Natural killer cell (primary cell): ENCODE measurements around the gene HS6ST3. TPM values are rescaled to one million over a fixed set of nuclear protein-coding genes. Genes with fewer than 3 reads are reported as not detected.

Experiments used
- ATAC-seq, 3 donors: fragments of 150-1000 bp in 2 of 3; fragments of 200-7000 bp in 1 of 3; cut with Tn5 transposase; 1 replicate in 1 of 3; 2 replicates in 2 of 3; pipeline ENCODE4 v1.10.0; 2021; ENCODE audit warnings: mild to moderate bottlenecking in 2 of 3, moderate library complexity in 2 of 3
- DNase-seq, 2 donors: peaks; one replicate each; pipeline versions ENCODE4 v3.0.0 to v3.0.0-alpha.2; 2013 to 2021; ENCODE audit warnings: mixed read lengths in 1 of 2
- H3K27ac ChIP-seq: one replicate; pipeline ENCODE4 v1.5.1; 2013; ENCODE audit warnings: mild to moderate bottlenecking, low read length
- H3K27me3 ChIP-seq: one replicate; pipeline ENCODE4 v1.6.1; 2013; ENCODE audit warnings: low read length; ENCODE audit not compliant: control insufficient read depth, insufficient read depth
- H3K36me3 ChIP-seq: one replicate; pipeline ENCODE4 v1.6.1; 2013; ENCODE audit warnings: low read length; ENCODE audit not compliant: control insufficient read depth, insufficient read depth
- H3K4me1 ChIP-seq: one replicate; pipeline ENCODE4 v1.6.1; 2013; ENCODE audit warnings: low read length; ENCODE audit not compliant: control insufficient read depth, insufficient read depth
- H3K4me3 ChIP-seq: one replicate; pipeline ENCODE4 v1.5.1; 2013; ENCODE audit warnings: low read length
- H3K9me3 ChIP-seq: one replicate; pipeline ENCODE4 v1.6.1; 2013; ENCODE audit warnings: low read length; ENCODE audit not compliant: control insufficient read depth, insufficient read depth
- H3K27ac Mint-ChIP-seq, 2 donors: one replicate each; pipeline ENCODE4 v1.8.0; 2022; ENCODE audit warnings: mild to moderate bottlenecking in 2 of 2, mixed read lengths in 2 of 2, moderate library complexity in 1 of 2
- H3K27me3 Mint-ChIP-seq, 2 donors: one replicate each; pipeline ENCODE4 v1.8.0; 2022; ENCODE audit warnings: low read depth in 2 of 2, mixed read lengths in 2 of 2
- H3K36me3 Mint-ChIP-seq: one replicate; pipeline ENCODE4 v1.8.0; 2022; ENCODE audit warnings: mixed read lengths
- H3K4me1 Mint-ChIP-seq, 2 donors: one replicate each; pipeline ENCODE4 v1.8.0; 2022; ENCODE audit warnings: mixed read lengths in 2 of 2
- H3K4me3 Mint-ChIP-seq: one replicate; pipeline ENCODE4 v1.8.0; 2022; ENCODE audit warnings: mild to moderate bottlenecking, moderate library complexity, mixed read lengths
- H3K9me3 Mint-ChIP-seq, 2 donors: one replicate each; pipeline ENCODE4 v1.8.0; 2022; ENCODE audit warnings: mixed read lengths in 2 of 2
- WGBS: methylation state at CpG from one replicate; pipeline ENCODE4 v1.1.7; 2013; ENCODE audit warnings: missing lambda C conversion rate; ENCODE audit not compliant: insufficient coverage; 5-methylcytosine and 5-hydroxymethylcytosine counted together
- intact Hi-C: fragments of 100-400 bp; cut with micrococcal nuclease; formaldehyde crosslinking; loops from one replicate; pipeline ENCODE4 v1.14.2; 2022
- total RNA-seq, 4 donors: library from RNA; stranded (reverse); fragments of 120-200 nt in 1 of 4; gene quantifications; one replicate each; pipeline versions ENCODE4 v1.2.3 to v1.2.4, GENCODE V29; 2013 to 2022
- TF ChIP-seq, protein P1 (sequence below): fragments of 200-600 bp; IDR thresholded peaks from one replicate; pipeline ENCODE4 v1.8.0; 2022; ENCODE audit warnings: antibody characterized with exemption

Gene HS6ST3
- total RNA-seq, 3 donors from 2014 or later (not counting 1 experiment from before 2014, with no cell fraction given), result not detected

DNA sequence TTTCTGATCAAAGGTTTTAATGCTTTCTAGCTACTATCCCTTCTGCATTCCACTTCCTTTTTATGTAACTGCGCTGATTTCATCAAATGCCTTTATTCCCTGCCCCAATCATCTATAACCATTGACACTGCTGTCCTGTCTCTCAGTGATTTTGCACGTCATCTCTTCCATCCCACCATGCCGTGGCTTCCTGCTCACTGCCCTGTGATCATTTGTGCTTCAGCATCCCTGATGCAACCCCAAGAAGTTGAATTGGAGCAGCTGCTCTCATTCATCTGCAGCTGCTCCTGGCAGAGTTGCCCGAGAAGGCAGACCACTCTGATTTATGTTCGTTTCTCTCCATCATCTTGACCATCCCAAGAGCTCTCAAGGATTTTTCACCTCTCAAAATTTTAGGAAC lies 112.4 kb downstream of the HS6ST3 start:
- H3K27ac Mint-ChIP-seq, result no peak overlapping the region
- Histone ChIP-seq H3K4me3 (no peak overlapping the region), H3K27me3 (no peaks in the 10 kb centered on the region), H3K27ac (no peak overlapping the region), H3K36me3 (no peaks in the 10 kb centered on the region), H3K4me1 (no peaks in the 10 kb centered on the region), H3K9me3 (peaks cover 2% of the 10 kb centered on the region)
- ATAC-seq (no peak), DNase-seq (no peak)
- no peaks in the 10 kb centered on the region for H3K27me3 Mint-ChIP-seq
- no peak overlapping the region for H3K4me3 Mint-ChIP-seq
- H3K4me1 Mint-ChIP-seq, result no peaks in the 10 kb centered on the region
- peaks cover 11 to 24% of the 10 kb centered on the region in 2 donors for H3K9me3 Mint-ChIP-seq
- TF ChIP-seq, protein P1, sequence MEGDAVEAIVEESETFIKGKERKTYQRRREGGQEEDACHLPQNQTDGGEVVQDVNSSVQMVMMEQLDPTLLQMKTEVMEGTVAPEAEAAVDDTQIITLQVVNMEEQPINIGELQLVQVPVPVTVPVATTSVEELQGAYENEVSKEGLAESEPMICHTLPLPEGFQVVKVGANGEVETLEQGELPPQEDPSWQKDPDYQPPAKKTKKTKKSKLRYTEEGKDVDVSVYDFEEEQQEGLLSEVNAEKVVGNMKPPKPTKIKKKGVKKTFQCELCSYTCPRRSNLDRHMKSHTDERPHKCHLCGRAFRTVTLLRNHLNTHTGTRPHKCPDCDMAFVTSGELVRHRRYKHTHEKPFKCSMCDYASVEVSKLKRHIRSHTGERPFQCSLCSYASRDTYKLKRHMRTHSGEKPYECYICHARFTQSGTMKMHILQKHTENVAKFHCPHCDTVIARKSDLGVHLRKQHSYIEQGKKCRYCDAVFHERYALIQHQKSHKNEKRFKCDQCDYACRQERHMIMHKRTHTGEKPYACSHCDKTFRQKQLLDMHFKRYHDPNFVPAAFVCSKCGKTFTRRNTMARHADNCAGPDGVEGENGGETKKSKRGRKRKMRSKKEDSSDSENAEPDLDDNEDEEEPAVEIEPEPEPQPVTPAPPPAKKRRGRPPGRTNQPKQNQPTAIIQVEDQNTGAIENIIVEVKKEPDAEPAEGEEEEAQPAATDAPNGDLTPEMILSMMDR, result no peak
- WGBS, result 86% methylated on average over 5 of the region's 5 CpGs
- intact Hi-C loops, result no loop called here
- H3K36me3 Mint-ChIP-seq, result no peaks in the 10 kb centered on the region

DNA sequence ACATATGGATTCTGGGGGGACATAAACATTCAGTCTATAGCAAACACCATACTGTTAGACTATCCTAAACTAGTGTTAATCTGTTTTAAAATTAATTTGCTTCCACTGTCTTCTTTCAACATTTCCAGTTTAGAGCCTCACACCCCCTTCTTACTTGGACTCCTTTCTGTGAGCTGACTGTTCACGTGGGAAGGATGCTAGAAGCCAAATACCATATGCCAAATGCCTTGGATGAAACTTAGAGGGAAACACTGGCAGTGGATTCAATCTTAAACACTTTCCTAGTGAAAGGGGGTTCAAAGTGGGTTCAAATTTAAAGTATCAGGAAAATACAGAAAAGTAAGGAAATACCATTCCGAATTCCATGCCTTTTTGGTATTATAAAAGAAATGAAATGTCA lies 113.6 kb downstream of the HS6ST3 start:
- Mint-ChIP-seq H3K27me3 (no peaks in the 10 kb centered on the region), H3K9me3 (peaks cover 11 to 24% of the 10 kb centered on the region in 2 donors), H3K4me1 (no peaks in the 10 kb centered on the region), H3K36me3 (no peaks in the 10 kb centered on the region), H3K4me3 (no peak overlapping the region), H3K27ac (no peak overlapping the region)
- Histone ChIP-seq H3K4me1 (no peaks in the 10 kb centered on the region), H3K9me3 (no peaks in the 10 kb centered on the region), H3K36me3 (no peaks in the 10 kb centered on the region), H3K27me3 (no peaks in the 10 kb centered on the region), H3K4me3 (no peak overlapping the region), H3K27ac (no peak overlapping the region)
- DNase-seq, result no peak
- TF ChIP-seq, protein P1, result no peak
- ATAC-seq, result no peak
- intact Hi-C loops, result no loop called here
- 67% methylated on average over 1 of the region's 2 CpGs for WGBS

DNA sequence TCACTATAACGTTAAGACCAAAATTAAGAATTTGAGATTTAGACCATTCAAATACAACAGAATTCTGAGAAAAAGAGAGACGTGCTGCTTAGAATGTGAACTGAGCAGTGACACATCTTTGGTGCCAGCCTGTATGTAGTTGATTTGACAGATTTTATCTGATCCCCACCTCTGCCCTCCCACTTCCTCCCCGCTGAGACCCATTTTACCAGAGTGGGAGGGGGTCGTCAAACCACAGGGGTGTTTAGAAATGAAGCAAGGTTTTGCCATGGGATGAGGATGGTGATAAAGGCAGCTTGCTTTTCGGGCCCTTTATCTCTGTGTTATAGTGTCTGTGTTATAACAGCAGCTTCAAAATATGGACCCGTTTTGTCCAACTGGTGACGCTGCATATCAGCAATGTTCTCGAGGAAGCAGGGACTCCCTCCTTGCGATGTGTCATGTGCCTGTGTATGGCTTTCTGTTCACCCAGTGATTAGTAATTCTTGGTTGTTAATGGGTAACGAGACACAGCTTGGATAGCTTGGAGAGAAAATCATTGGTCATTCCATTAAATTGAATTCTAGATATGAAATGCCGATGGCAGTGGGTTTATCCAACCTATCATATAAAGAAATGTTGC lies 125.0 kb downstream of the HS6ST3 start:
- intact Hi-C loops, result no loop called here
- no peaks in the 10 kb centered on the region for H3K27me3 Mint-ChIP-seq
- no peaks in the 10 kb centered on the region for H3K36me3 Mint-ChIP-seq
- WGBS, result 74% methylated on average over 7 of the region's 11 CpGs
- H3K4me1 ChIP-seq, result no peaks in the 10 kb centered on the region
- H3K27ac Mint-ChIP-seq, result no peak overlapping the region
- H3K4me3 ChIP-seq, result no peak overlapping the region
- DNase-seq (no peak), ATAC-seq (no peak)
- H3K9me3 Mint-ChIP-seq, result peaks cover 6 to 7% of the 10 kb centered on the region in 2 donors
- no peaks in the 10 kb centered on the region for H3K9me3 ChIP-seq
- TF ChIP-seq, protein P1, result no peak
- H3K27me3 ChIP-seq, result no peaks in the 10 kb centered on the region
- no peak overlapping the region for H3K27ac ChIP-seq
- H3K4me3 Mint-ChIP-seq, result no peak overlapping the region
- no peaks in the 10 kb centered on the region for H3K36me3 ChIP-seq
- H3K4me1 Mint-ChIP-seq, result no peaks in the 10 kb centered on the region

DNA sequence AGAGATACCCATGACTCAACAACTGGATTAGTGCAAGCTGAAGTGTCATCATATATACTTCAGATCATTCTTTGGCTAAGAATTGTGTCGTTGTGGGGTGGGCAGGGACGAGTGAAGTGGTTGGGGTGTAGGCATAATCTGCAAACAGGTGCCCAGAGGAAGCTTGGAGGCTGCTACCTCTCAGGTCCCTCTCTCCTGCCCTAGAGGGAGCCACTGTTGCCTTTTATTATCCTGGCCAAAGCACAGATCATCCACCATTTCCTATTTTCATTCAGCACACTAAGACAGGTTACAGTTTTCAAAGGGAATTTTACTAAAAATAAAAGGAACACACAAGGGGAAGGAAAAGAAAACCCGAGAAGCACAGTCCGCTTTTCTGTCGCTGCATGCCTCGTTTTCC lies 126.6 kb downstream of the HS6ST3 start:
- Histone ChIP-seq H3K9me3 (no peaks in the 10 kb centered on the region), H3K36me3 (no peaks in the 10 kb centered on the region), H3K27me3 (no peaks in the 10 kb centered on the region), H3K4me1 (no peaks in the 10 kb centered on the region), H3K27ac (no peak overlapping the region), H3K4me3 (no peak overlapping the region)
- DNase-seq (no peak), ATAC-seq (no peak)
- Mint-ChIP-seq H3K27me3 (no peaks in the 10 kb centered on the region), H3K4me3 (no peak overlapping the region), H3K27ac (no peak overlapping the region), H3K4me1 (no peaks in the 10 kb centered on the region), H3K36me3 (no peaks in the 10 kb centered on the region), H3K9me3 (peaks cover 5 to 8% of the 10 kb centered on the region in 2 donors)
- intact Hi-C loops, result no loop called here
- TF ChIP-seq, protein P1, result no peak
- WGBS, result 85% methylated on average over 5 of the region's 6 CpGs
